Left lung (tissue), 10 donors: ENCODE measurements around the gene ST6GALNAC6. TPM values are rescaled to one million over a fixed set of nuclear protein-coding genes. Genes with fewer than 3 reads are reported as not detected.

Source experiments
- ATAC-seq: fragments of 200-7000 bp; cut with Tn5 transposase; one replicate; pipeline ENCODE4 v1.9.1; 2020; ENCODE audit warnings: moderate library complexity
- DNase-seq, 4 donors: peaks; one replicate each; pipeline ENCODE4 v3.0.0-alpha.2; 2013 to 2020
- H3K27ac ChIP-seq, 2 donors: fragments of 200-600 bp; sonication (generic) in 1 of 2; one replicate each; pipeline versions ENCODE4 v1.5.0 to v1.8.0; 2020 to 2021
- H3K27me3 ChIP-seq, 2 donors: fragments of 200-600 bp; sonication (generic) in 1 of 2; one replicate each; pipeline versions ENCODE4 v1.5.0 to v1.8.0; 2020 to 2021
- H3K36me3 ChIP-seq, 2 donors: fragments of 200-600 bp; sonication (generic) in 1 of 2; one replicate each; pipeline versions ENCODE4 v1.5.0 to v1.8.0; 2020 to 2021
- H3K4me1 ChIP-seq, 2 donors: fragments of 200-600 bp; one replicate each; pipeline ENCODE4 v1.8.0; 2021
- H3K4me3 ChIP-seq, 2 donors: fragments of 200-600 bp; sonication (generic) in 1 of 2; one replicate each; pipeline versions ENCODE4 v1.5.0 to v1.8.0; 2020 to 2021; ENCODE audit warnings: mild to moderate bottlenecking in 1 of 2
- H3K9me3 ChIP-seq, 2 donors: fragments of 200-600 bp; sonication (generic) in 1 of 2; one replicate each; pipeline versions ENCODE4 v1.5.0 to v1.8.0; 2020 to 2021
- intact Hi-C, 2 donors: fragments of 100-400 bp; cut with DNase I; formaldehyde crosslinking; loops; one replicate each; pipeline versions ENCODE4 v1.11.2 to v1.14.2; 2022
- polyA plus RNA-seq, 6 donors: library from polyadenylated mRNA; unstranded; fragments of 120-200 nt; gene quantifications; one replicate each; pipeline ENCODE4 v1.2.1, GENCODE V29; 2013; ENCODE audit not compliant: insufficient read length in 6 of 6
- total RNA-seq, 2 donors: library from RNA; stranded (reverse); fragmentation: NEBNext Ultra II Directional; extraction: Animal tissue kit (Norgen Biotek cat#: 25700); gene quantifications; one replicate each; pipeline ENCODE4 v1.2.1, GENCODE V29; 2021
- TF ChIP-seq, protein P1 (sequence below), 2 donors: fragments of 200-600 bp; sonication (generic) in 1 of 2; IDR thresholded peaks; one replicate each; pipeline versions ENCODE4 v1.5.0 to v1.8.0; 2021; ENCODE audit warnings: antibody characterized with exemption in 2 of 2
- donor health status: DM: no; HTN: yes; CAD: no.
- donor health status: DM: no; HTN: no; CAD: no.

ST6GALNAC6 gene
- total and polyA plus RNA-seq, 8 donors = 43.5 to 57.0 (median 48.6) TPM

DNA sequence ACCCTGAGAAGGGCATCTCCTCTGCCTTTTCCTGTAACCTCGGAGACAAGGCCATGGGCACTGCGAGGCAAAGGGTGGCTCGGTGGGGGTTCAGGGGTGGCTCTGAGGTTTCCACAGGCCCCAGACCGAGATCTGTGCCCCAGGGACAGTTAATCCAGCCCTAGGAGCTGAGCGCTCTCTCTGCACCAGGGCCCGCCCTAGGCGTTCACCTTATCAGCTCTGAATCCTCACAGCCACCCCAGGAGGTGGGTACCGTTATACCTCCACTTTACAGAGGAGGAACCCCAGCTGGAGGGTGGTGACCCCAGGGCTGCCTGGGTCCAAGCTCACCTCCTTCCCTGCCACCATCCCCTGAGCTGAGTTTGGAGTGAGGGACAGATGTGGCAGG is 42.7 kb downstream of the ST6GALNAC6 start:
- no peak overlapping the region for H3K4me3 ChIP-seq
- TF ChIP-seq, protein P1, sequence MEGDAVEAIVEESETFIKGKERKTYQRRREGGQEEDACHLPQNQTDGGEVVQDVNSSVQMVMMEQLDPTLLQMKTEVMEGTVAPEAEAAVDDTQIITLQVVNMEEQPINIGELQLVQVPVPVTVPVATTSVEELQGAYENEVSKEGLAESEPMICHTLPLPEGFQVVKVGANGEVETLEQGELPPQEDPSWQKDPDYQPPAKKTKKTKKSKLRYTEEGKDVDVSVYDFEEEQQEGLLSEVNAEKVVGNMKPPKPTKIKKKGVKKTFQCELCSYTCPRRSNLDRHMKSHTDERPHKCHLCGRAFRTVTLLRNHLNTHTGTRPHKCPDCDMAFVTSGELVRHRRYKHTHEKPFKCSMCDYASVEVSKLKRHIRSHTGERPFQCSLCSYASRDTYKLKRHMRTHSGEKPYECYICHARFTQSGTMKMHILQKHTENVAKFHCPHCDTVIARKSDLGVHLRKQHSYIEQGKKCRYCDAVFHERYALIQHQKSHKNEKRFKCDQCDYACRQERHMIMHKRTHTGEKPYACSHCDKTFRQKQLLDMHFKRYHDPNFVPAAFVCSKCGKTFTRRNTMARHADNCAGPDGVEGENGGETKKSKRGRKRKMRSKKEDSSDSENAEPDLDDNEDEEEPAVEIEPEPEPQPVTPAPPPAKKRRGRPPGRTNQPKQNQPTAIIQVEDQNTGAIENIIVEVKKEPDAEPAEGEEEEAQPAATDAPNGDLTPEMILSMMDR (IDR thresholded peaks at IDR 0.05) = no peak
- H3K27ac ChIP-seq = peak overlapping the region in 1 of 2 donors; percentile 6
- peaks cover 0 to 8% of the 10 kb centered on the region in 2 donors for H3K36me3 ChIP-seq
- no peaks in the 10 kb centered on the region for H3K9me3 ChIP-seq
- intact Hi-C loops = no loop called here
- no peaks in the 10 kb centered on the region for H3K27me3 ChIP-seq
- peaks cover 18 to 81% of the 10 kb centered on the region in 2 donors for H3K4me1 ChIP-seq
- no peak for DNase-seq
- ATAC-seq = no peak

DNA sequence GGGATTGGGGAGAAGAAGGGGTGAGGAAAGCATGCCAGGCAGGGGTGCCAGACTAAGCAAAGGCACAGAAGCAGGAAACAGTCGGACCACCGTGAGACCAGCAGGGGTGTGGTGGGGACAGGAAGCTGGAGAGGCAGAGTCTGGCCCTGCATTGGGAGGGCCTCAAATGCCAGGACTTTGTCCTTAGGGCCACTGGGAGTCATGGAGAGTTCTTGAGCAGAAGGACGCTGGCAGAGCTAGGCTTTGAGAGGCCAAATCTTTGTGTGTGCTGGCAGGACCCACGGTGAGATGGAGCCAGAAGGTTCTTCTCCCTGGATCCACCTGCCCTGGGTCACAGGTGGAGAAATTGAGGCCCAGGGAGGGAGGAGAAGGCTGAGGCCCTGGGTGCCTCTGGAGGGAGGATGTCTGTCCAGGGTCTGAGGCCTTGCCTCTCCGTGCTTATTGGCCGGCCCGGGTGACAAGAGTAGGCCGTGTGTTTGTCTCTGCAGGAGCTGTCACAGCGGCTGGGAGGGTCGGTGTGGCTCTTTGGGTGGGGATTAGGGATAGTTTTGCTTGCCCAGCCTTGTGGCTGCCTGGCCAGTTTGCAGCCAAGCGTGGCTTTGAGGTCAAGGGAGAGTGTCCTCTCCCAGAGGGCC is 43.2 kb downstream of the ST6GALNAC6 start:
- Histone ChIP-seq H3K27ac (peak overlapping the region in 1 of 2 donors; percentile 85), H3K4me3 (no peak overlapping the region), H3K9me3 (no peaks in the 10 kb centered on the region), H3K4me1 (peaks cover 17 to 81% of the 10 kb centered on the region in 2 donors), H3K27me3 (no peaks in the 10 kb centered on the region), H3K36me3 (peaks cover 0 to 13% of the 10 kb centered on the region in 2 donors)
- intact Hi-C loops = no loop called here
- TF ChIP-seq, protein P1 (IDR thresholded peaks at IDR 0.05) = no peak
- ATAC-seq = no peak
- no peak for DNase-seq

DNA sequence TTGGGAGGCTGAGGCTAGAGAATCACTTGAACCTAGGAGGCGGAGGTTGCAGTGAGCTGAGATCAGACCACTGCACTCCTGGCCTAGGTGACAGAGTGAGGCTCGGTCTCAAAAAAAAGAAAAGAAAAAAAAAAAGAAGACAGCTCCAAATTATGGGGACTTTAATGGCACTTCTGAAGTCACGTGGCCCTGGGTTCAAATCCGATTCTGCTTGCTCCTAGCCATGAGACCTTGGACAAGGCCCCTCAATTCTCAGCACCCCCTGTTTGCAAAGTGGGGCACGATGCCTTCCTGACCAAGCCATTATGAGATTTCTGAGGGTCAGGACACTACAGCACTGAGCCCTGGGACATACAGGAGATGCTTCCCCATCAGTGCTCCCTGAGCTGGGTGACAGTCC is 43.9 kb downstream of the ST6GALNAC6 start:
- no peaks in the 10 kb centered on the region for H3K27me3 ChIP-seq
- TF ChIP-seq, protein P1 (IDR thresholded peaks at IDR 0.05) = no peak
- peaks cover 0 to 20% of the 10 kb centered on the region in 2 donors for H3K36me3 ChIP-seq
- DNase-seq (no peak), ATAC-seq (no peak)
- H3K27ac ChIP-seq = peak overlapping the region in 1 of 2 donors; percentile 85
- no peaks in the 10 kb centered on the region for H3K9me3 ChIP-seq
- intact Hi-C loops = no loop called here
- peaks cover 17 to 81% of the 10 kb centered on the region in 2 donors for H3K4me1 ChIP-seq
- H3K4me3 ChIP-seq = no peak overlapping the region

DNA sequence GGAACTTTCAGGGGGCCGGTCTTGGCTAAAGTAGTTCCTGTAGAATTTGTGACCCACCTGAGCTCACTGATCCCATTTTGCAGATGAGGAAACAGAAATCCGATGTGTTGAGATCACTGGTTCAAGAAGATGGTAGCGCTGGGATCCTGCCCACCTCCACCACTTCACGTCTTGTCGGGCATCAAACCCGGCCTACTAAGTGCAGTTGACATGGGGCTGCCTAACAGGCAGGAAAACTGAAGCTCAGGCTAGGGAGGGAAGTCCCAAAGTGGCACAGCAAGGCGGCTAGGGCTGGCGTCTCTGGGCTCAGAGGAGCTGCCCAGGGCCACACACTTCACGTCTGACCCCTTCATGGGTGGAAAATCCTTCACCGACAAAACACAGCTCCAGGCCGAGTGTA is 44.4 kb downstream of the ST6GALNAC6 start:
- Histone ChIP-seq H3K36me3 (peaks cover 0 to 26% of the 10 kb centered on the region in 2 donors), H3K9me3 (peaks cover 0 to 2% of the 10 kb centered on the region in 2 donors), H3K27ac (peak overlapping the region; percentile 85 to 88), H3K4me1 (peaks cover 17 to 80% of the 10 kb centered on the region in 2 donors), H3K4me3 (peak overlapping the region in 1 of 2 donors; percentile 73), H3K27me3 (no peaks in the 10 kb centered on the region)
- ATAC-seq (no peak), DNase-seq (no peak)
- TF ChIP-seq, protein P1 (IDR thresholded peaks at IDR 0.05) = no peak
- intact Hi-C loops = no loop called here

DNA sequence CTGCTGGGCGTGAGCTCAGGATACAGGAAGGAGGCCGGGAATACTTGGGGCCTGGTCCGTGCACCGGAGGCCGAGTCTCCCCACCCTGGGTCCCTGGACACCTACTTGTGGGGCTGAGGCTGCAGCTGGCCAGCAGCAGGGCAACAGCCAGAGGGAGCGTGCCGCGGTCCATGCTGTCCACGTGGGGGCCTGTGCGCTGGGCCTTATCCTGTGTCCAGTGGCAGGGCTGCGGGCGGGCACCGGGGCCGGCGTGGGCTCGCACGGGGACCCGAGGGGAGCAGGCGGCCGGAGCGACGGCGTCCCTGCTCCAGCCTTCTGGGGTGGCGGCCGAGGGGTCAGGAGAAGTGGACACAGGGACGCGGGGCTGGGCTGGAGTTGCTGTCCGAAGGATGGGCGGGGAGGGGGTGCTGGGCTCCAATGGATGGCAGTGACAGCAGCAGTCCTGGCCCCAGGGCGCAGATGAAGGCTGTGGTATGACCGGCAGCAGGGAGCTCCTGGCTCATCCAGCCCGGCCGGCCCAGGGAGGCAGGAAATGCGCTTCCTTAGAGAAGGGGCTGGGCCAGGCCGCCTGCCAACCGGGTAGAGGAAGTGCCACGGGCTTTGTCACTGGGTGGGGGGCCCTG is 45.1 kb downstream of the ST6GALNAC6 start, which contains the start of gene ENG:
TSS of gene ENG (minus strand) at position 475 of the 623 bp plus-strand sequence. CDS start at position 172, 303 bp downstream.
- peak; percentile 61 to 91 (median 80) for DNase-seq
- TF ChIP-seq, protein P1 (IDR thresholded peaks at IDR 0.05) = no peak

More for the DNA sequence above, 45.1 kb downstream of the ST6GALNAC6 start, which contains the start of gene ENG:
- no peaks in the 10 kb centered on the region for H3K27me3 ChIP-seq
- ATAC-seq = peak; percentile 79
- intact Hi-C loops = no loop called here
- peaks cover 0 to 9% of the 10 kb centered on the region in 2 donors for H3K9me3 ChIP-seq
- peaks cover 0 to 32% of the 10 kb centered on the region in 2 donors for H3K36me3 ChIP-seq
- H3K27ac ChIP-seq = peak within 1 kb of the TSS; percentile 85 to 88
- peak within 1 kb of the TSS; percentile 73 to 75 for H3K4me3 ChIP-seq
- H3K4me1 ChIP-seq = peaks cover 17 to 73% of the 10 kb centered on the region in 2 donors
